T follicular helper cell (primary cell): ENCODE data around the gene DMD.
"Not testable (repeated sequence)": the region's sequence is repeated elsewhere in the genome, so short reads cannot be mapped to it uniquely, and the experiment has no call there.

Source experiments
- DNase-seq: peaks from one replicate; pipeline ENCODE4 v3.0.0-alpha.2; 2020; ENCODE audit warnings: low read depth

DMD gene

GRCh38 chrX:31429915-31430314 is 1781.4 kb downstream of the DMD start:
- no peak for DNase-seq

GRCh38 chrX:31423609-31424189 is 1787.7 kb downstream of the DMD start:
- DNase-seq, result no peak

- DNase-seq, result no peak
Measured at GRCh38 chrX:31421441-31421840, 1789.9 kb downstream of the DMD start.

- no peak for DNase-seq
Measured at GRCh38 chrX:31420711-31421151, 1790.6 kb downstream of the DMD start.

GRCh38 chrX:31420302-31420701 is 1791.0 kb downstream of the DMD start:
- DNase-seq, result no peak

GRCh38 chrX:31397119-31397518 is 1814.2 kb downstream of the DMD start:
- DNase-seq, result no peak

GRCh38 chrX:31392513-31392912 is 1818.8 kb downstream of the DMD start:
- DNase-seq, result no peak

GRCh38 chrX:31388946-31389345 is 1822.4 kb downstream of the DMD start:
- no peak for DNase-seq

DNA sequence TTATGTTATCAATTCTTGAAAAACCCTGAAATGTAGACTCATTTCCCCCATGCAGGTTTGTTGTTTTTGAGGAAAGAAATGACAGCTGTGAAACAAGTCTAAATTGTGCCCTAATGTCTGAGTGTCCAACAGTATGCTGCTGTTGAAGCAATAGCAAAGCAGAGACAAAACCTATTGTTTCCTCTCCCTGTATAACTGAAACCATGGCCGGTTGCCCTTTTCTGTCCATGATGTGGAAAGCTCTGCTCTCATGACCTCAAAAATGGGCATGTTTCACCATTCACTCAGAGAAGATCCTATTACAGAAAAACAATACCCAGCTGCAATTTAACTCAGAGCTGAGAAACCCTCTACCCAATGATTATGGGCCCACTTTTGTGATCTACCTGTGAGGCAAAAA is 1826.9 kb downstream of the DMD start:
- no peak for DNase-seq

- no peak for DNase-seq
Measured at GRCh38 chrX:31383991-31384390, 1827.4 kb downstream of the DMD start.

DNA sequence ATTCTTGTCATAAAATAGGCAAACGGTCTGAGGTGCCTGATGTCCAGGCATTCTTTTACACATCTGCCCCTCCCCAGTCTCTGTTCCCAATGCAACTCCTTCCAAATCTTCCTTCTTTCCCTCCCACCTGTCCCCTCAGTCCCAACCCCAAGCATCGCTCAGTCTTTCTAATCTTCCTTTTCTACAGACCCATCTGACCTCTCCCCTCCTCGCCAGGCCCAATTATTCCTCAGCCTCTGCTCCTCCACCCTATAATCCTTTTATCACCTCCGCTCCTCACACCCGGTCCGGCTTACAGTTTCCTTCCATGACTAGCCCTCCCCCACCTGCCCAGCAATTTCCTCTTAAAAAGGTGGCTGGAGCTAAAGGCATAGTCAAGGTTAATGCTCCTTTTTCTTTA is 1832.4 kb downstream of the DMD start:
- not testable (repeated sequence) for DNase-seq

DNA sequence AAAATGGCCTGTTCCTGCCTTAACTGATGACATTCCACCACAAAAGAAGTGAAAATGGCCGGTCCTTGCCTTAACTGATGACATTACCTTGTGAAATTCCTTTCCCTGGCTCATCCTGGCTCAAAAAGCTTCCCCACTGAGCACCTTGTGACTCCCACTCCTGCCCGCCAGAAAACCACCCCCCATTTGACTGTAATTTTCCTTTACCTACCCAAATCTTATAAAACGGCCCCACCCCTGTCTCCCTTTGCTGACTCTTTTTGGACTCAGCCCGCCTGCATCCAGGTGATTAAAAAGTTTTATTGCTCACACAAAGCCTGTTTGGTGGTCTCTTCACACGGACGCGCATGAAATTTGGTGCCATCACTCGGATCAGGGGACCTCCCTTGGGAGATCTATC is 1833.5 kb downstream of the DMD start:
- not testable (repeated sequence) for DNase-seq

GRCh38 chrX:31376408-31377022 is 1834.8 kb downstream of the DMD start:
- DNase-seq, result no peak

GRCh38 chrX:31374786-31375185 is 1836.6 kb downstream of the DMD start:
- no peak for DNase-seq

GRCh38 chrX:31371956-31372355 is 1839.4 kb downstream of the DMD start:
- DNase-seq, result no peak

DNA sequence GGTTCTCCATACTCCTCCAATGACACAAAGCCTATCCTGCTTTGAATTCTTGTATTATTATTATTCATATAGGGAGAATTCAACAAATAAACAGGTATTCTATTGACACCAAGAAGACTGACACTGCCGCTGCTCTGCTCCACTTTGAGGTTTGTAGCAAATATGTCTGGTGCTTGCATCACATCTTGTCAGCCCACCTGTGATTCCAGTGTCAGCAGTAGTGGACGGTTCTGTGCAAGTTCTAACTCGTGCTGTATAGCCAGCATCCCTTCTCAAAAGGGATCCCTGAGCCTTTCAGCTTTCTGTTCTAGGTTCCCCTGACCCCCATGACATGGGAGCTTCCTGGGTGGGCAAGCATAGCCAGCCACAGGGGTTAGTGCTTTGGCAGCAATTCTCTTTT is 1843.5 kb downstream of the DMD start:
- DNase-seq, result no peak

DNA sequence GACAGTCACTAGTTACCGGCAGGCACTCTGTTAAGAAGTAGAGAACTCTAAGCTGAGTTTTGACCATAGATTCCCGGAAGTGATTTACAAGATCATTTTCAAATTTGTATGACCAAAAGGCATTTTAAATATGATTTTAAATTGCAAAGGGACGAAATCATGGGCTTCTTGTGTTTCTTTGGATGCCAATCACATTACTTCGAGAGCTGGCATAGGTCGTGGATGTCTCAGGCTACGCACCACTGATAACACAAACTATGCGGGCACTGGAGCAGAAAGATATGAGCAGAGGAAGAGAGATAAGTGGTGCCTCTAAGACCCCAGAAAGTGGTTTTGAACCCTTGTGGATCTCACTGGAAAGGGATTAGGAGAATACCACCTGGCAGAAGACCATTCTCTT is 1845.3 kb downstream of the DMD start:
- DNase-seq, result no peak

- no peak for DNase-seq
Measured at GRCh38 chrX:31356275-31357212, 1854.8 kb downstream of the DMD start.

DNA sequence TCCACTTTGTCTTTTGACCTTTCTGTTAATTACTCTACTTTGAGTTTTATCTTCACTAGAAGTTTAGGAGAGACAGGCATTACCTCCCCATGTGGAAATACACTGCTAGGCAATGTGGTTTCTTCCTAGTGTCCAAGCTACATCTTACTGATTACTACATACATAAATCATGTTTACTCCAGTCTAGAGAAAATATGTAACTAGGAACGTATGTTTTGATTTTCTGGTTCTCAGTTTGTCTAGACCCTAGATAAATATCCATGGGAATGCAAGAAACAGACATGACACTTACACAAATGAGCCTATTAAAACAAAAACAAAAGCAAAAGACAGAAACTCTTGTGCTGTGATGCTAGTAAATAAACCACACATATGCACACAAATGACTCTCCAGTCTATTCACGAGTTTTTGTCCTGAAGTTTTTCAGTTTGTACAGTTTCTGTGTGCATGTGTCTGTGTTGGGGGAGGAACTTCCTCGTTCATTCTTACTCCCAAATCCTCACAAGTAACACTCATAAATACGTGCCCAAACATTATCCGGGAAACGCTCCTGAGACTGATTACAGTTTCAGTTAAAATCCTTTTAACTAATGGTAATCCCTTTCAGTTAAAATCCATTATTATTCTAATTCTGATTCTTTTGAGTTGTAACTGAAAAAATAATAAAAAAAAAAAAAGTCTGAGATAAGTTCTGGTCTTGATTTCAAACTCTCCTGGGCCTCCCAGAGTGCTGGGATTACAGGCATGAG is 1856.0 kb downstream of the DMD start:
- DNase-seq, result no peak

- DNase-seq, result no peak
Measured at GRCh38 chrX:31353095-31353494, 1858.3 kb downstream of the DMD start.

DNA sequence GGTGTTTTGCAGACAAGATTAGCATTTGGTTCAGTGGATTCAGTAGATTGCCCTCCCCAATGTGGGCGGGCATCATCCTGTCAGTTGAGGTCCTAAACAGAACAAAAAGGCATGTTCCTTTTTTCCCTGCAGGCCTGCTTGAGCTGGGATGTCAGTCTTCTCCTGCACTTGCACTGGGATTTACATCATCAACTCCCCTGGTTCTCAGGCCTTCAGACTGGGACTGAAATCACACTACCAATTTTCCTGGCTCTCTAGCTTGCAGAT is 1860.6 kb downstream of the DMD start:
- no peak for DNase-seq

GRCh38 chrX:31349515-31349914 is 1861.8 kb downstream of the DMD start:
- no peak for DNase-seq

DNA sequence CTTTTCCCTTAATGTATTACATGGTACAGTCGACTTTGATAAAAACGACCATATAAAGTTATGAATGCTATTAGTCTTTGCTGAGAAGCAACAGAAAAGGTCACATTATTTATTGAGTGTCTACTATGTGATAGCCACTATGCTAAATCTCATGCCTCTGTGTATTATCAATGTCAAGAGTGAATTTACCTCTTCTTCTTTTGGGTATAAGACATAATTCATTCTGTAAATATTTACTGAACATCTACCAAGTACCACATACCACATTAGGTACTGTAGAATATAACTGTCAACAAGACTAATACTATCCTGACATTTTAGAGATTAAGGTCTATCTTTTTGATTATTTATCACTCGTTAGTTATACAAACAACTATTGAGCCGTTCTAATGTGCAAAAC is 1870.8 kb downstream of the DMD start:
- DNase-seq, result no peak
